HepG2 (cell line): Measurements from ENCODE around the gene OSBPL1A.

Experiments
- HNRNPK ChIP-seq: fragments of 200-400 bp; formaldehyde crosslinking; IDR thresholded peaks from 2 replicates; pipeline ENCODE4 v1.6.1; 2018; ENCODE audit warnings: low read length, low read depth, moderate library complexity, mild to moderate bottlenecking; ENCODE audit not compliant: poor library complexity, severe bottlenecking
- TARDBP ChIP-seq: sonication (generic); formaldehyde crosslinking; IDR thresholded peaks from 2 replicates; pipeline ENCODE4 v1.8.0; 2022; ENCODE audit warnings: mild to moderate bottlenecking, missing genetic modification reagents
- TF ChIP-seq, protein P1 (sequence below): sonication (generic); formaldehyde crosslinking; conservative IDR thresholded peaks from 2 replicates; pipeline ENCODE4 v1.4.0; 2020; ENCODE audit warnings: missing genetic modification reagents

DNA sequence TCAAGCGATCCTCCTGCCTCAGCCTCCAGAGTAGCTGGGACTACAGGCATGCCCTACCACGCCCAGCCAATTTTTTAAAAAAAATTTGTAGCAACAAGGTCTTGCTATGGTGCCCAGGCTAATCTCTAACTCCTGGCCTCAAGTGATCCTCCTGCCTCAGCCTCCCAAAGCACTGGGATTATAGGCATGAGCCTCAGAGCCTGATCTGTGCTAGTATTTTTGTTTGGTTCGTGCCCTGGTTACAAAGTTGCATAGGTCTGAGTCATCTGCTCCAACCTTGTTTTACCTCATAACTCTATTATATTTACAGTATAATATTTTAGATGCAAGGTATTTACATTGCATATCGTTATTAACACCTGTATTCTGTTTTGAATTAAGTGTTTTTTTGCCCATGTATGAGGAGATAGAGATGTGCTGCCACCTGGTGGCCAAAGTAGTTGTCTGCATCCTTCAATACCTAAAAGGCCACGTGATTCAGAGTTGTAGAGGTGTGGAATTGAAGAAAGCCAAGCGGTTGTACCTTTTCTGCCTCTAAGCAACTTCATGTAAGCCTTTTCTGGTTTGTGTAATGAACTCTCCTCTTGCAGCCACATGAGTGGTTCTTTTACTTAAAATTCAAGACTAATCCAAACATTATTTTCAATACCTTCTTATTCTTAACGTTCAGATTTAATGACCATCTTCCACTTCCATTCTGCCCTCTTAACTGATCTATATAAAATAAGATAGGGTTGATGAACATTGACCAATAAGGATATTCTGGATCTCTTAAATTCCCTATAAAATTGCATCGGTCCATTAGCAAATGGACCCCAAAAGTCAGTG, 278.7 kb downstream of the OSBPL1A start:
- TF ChIP-seq, protein P1, sequence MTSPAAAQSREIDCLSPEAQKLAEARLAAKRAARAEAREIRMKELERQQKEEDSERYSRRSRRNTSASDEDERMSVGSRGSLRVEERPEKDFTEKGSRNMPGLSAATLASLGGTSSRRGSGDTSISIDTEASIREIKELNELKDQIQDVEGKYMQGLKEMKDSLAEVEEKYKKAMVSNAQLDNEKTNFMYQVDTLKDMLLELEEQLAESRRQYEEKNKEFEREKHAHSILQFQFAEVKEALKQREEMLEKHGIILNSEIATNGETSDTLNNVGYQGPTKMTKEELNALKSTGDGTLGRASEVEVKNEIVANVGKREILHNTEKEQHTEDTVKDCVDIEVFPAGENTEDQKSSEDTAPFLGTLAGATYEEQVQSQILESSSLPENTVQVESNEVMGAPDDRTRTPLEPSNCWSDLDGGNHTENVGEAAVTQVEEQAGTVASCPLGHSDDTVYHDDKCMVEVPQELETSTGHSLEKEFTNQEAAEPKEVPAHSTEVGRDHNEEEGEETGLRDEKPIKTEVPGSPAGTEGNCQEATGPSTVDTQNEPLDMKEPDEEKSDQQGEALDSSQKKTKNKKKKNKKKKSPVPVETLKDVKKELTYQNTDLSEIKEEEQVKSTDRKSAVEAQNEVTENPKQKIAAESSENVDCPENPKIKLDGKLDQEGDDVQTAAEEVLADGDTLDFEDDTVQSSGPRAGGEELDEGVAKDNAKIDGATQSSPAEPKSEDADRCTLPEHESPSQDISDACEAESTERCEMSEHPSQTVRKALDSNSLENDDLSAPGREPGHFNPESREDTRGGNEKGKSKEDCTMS (CRISPR knock-in tag) = no peak
- no peak for TF ChIP-seq HNRNPK
- TF ChIP-seq TARDBP (CRISPR knock-in tag) = no peak
